Stimulated activated naive CD4-positive, alpha-beta T cell (primary cell): ENCODE results near the gene FAM174B.
A peak's percentile ranks its signal among the peaks of the same experiment; 100 is the strongest.

Source experiments
- DNase-seq, 6 experiments: peaks; one replicate each; lab custom pipeline; 2025; lab: John Stamatoyannopoulos, UW

FAM174B gene

DNA sequence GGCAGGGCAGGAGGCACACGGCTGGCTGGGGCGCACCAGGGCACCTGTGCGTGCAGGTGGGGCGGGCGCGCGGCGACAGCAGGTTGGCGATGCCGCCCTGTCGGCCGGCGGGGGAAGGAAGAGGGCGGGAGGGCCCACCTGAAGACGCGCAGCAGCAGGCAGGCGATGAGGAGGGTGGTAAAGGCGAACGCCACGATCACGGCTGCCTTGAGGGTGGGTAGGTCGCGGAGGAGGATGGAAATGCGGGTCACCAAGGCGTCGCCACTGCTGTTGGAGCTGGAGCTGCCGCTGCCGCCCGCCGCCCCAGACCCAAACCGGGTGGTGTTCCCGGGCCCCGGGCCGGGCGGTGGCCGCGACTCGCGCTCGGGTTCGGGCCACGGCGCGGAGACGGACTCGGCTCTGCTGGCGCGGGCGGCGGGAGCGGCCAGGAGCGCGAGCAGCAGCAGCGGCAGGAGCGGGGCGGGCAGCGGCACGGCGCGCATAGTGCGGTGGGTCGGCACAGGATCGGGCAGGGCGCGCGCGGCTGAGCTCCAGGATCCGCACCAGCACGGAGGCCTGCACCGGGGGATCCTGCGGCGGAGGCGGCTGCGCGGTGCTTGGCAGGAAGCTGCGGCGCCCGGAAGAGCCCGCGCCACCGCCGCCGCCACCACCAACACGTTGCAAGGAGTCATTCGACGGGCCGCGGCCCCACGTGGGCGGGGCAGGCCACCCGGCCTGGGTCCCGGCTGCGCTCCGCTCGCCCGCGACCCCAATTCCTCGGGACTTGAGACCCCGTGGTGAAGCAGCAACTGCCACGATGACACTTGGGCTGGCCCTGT lies at the start of gene FAM174B:
TSS of gene FAM174B (minus strand) at position 598 of the 818 bp plus-strand sequence.
- DNase-seq, result peak in 5 of 6 experiments; percentile 4 to 17 (median 13)

DNA sequence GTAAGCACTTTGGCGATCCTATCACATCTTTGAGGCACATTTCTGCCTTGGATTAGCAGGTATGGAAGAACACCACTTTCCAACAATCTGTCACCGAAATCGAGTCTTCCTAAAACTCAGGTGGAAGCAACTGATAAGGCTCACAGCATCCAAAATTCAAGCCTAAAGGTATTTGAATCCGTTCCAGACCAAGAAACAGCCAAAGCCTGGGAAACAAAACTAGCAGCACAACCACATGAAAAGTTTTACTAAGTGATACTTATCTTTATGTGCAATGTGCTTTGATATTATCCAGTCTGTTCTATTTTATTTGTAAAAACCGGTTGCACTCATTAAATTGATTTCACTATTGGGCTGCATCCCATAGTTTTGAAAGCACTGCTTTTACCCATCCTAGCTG lies 40.5 kb upstream of the FAM174B start:
- DNase-seq, result no peak

DNA sequence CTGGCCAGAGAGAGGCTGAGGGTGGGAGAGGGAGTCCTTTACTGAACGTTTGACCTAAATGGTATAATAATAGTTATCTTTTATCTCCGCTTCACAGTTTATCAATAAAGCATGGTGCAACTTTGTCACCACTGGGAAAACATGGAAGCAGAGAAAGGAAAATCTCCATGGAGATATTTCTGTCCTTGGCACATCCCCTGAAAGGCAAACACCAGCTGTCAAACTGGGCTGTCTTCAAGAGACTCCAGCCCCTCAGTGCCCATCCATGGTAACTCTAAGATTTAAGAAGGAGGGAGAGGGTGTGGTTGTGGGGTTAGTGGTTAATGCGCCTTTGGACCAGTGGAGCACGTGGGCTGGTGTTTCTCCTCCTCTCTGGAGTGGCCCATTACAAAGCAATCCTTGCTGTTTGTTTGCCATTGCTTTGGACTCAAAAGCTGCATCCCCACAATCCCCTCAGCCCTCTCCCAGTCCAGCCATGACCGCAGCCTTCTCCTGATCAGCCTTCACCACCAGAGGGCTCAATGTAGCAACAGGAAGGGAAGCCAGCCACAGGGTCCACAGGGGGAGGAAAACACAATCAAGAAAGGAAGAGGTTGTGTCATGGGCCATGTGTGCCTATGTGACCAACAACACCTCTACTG lies 38.2 kb upstream of the FAM174B start:
- DNase-seq, result no peak

DNA sequence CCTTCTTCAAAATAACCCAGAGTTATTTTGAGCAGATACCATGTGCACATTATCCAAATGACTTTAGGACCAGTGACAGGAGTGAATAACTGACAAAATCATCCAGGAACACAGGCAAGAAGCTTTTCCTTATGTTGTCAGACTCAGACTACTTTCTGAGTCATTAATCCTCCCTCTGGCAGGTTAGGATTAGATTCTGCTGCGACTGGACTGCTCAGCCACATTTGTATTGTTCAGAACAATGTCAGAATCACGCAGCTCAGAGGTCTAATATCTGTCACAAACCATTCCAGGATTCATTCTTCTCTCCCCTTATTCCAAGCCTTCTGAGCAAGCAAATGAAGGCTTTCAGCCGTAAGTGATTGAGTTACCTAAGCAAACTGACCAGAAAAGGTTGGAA lies 34.8 kb upstream of the FAM174B start:
- no peak for DNase-seq

DNA sequence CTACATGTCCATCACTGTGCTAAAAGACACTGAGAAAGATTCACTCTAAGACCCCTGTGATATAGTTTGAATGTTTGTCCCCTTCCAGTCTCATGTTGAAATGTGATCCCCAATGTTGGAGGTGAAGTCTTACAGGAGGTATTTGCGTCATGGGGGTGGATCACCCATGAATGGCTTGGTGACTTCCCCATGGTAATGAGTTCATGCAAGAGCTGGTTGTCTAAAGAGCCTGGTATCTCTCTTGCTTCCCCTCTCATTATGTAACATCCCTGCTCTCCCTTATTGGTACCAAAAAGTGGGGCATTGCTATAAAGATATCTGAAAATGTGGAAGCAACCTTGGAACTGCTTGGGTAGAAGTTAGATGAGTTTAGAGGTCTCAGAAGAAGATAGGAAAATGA lies 32.2 kb upstream of the FAM174B start:
- no peak for DNase-seq

DNA sequence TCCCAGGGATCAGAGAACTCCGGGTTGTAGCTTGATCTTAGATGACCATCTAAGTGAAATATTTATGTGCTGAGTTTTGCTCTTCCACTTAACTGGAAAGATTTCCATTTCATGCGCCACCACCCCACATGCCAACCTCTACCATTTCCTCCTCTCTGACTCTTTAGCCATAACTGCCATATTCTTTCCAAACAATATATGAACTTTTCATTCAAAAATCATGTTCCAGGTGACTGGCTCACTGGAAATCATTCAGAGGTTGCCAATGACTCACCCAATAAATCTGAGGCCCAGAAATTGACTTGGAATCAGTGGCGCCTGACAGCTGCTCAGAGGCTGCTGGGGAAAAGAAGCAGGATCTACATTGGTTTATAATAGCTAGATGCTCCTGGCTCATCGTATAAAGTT lies 31.6 kb upstream of the FAM174B start:
- DNase-seq, result no peak

DNA sequence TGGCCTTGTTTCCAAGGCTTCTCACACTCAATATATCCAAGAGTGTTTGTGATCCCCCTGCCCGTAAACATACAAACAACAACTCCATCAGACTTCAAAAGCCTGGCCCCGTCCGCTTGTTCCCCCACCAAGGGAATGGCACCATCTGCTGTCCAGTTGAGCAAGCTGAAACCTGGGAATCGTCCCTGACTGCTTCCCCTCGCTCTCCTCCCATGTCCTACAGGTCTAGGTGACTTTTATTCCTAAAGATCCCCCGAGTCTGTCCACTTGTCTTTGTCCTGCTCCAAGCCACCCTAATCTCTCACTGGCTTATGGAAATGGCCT lies 27.9 kb upstream of the FAM174B start:
- no peak for DNase-seq

DNA sequence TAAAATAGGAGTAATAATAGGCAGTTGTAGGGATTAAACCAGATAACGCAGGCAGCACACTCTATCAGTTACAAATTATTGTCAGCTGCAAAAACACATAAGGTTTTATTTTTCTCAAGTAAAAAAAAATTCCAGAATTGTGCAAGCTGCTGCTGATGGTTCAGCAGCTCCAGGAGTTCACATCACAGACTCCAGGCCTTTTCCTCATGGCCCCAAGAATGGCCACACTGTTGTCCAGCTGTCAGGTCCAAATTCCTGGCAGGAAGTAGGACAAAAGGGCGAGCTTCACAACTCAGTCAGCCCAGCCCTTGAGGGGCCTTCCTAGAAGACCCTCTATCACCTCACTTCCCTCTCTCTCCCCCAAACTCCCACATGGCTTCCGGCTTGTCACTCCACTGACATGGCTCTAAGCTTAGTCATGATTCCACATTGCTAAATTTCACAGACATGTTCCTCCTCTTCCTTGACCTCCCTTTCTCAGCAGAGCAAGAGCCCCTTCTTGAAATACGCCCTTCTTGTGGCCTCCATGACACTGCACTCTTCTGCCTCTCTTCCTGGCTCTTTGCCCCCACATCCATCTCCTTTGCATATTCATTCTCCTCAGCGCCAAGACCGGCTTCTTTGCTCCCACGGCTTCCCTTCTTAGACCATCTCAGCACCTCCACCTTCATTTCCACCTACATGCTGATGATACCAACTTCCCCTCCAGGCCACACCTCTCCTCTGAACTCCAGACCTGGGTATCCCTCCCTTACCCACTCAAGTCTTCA lies 27.4 kb upstream of the FAM174B start:
- no peak for DNase-seq

DNA sequence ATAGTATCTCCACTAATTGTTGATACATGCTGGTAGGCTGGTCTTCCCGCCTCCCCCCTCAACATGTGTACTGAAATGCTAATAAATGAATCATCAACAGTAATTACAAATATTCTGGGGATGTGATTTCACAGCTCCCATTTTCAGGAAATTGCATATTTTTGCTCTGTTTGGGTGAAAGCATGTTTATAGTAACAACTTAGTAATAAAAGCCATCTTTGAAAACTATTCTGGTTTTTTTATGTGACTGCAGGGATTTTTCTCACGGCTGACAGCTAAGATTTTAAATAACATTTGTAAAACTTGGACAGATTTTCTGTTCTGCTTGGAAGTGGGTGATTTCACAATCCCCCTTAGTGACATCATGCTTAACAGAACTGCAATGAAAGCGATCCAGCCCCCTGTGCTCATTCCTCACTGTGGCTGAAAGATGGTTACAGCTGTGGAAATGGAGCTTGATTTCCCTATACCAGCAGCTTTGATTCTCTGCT lies 25.6 kb upstream of the FAM174B start:
- no peak for DNase-seq

DNA sequence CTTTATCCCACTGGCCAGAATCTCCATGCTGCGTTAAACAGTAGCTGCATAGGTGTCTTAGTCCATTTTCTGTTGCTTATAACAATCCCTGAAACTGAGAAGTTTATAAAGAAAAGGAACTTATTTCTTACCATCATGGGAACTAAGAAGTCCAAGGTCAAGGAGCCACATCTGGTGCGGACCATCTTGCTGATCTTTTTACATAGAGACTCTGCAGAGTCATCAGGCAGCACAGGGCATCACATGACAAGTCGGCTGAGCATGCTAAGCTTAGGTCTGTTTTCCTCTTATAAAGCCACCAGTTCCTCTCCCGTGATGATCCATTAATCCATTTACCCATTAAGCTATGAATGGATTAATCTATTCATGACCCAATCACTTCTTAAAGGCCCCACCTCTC lies 22.4 kb upstream of the FAM174B start:
- DNase-seq, result no peak

DNA sequence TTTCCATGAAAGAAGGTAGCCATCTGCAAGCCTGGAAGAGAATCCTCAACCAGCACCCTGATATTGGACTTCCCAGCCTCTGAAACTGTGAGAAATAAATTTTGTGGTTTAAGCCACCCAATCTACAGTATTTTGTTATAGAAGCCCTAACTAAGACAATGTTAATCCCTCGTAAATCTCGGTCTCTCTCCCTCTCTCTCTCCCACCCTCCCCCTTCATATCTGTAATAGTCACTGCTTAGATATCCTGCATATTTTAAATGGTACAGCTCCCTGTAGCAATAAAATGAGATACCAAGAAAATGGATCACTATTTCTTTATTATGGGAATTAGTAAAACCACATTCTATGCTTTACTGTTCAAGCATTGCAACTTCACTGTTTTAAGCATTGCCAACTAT lies 21.0 kb upstream of the FAM174B start:
- DNase-seq, result no peak

DNA sequence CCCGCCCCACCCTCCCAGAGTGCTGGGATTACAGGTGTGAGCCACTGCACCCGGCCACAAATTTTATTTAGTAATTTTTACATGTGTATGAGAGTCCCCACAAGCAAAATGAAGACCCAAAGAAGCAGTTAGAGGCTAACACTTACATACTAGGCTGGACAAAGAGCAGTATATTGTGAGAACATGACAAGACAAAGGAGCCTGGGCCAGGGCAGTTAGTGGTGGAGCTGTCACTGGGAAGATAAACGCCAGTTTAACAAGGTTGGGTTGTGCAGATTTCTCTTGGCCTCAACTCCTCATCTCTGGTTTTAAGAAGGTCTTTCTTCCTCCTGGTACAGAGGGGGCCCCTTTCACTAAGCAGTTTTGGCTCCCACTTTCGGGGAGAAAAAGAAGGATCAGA lies 19.9 kb upstream of the FAM174B start:
- no peak for DNase-seq

DNA sequence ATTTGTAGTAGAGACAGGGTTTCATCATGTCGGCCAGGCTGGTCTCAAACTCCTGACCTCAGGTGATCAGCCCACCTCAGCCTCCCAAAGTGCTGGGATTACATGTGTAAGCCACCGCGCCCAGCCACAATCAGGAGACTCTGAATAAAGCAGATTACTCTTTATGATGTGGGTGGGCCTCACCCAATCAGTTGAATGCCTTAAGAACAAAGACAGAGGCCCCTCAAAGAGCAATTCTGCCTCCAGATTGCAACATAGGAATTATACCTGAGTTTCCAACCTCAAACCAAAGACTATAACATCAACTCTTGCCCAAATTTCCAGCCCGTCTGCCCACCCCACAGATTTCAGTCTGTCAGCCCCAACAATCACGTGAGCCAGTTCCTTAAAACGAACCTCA lies 18.8 kb upstream of the FAM174B start:
- no peak for DNase-seq

DNA sequence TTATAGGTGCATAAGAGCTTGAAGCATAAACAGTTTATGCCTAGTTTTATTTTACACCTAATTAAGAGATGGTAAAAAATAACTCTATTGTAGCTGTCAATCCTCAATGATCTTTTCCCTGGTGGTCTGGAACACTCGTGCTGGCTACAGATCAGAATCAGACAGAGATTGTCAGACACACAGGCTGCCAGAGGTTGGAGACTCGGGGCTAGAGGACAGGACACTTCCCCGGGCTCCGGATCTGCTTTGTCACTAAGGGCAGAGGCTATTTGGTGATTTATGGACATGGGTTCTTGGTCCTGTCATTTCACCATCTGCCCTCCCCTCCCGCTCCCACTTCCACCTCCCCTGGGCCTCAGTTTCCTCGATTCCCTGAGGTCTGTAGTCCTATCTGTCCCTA lies 16.5 kb upstream of the FAM174B start:
- no peak for DNase-seq

DNA sequence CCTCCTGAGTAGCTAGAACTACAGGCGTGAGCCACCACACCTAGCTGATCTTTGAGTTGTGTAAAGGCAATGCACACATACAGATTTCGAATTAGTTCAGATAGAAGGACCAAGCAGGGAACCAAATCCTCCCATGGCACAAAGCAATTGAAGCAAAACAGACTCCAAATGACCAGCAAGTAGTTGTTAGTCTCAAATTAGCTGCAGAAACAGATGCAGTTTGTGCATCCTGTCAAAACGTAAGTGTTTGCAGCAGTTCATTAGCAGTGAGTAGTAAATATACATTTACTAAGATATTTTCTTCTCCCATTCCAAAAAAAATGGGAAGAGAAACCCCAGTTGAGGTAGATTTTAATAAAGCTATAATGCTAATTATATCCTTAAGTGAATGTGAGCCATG lies 15.8 kb upstream of the FAM174B start:
- no peak for DNase-seq

DNA sequence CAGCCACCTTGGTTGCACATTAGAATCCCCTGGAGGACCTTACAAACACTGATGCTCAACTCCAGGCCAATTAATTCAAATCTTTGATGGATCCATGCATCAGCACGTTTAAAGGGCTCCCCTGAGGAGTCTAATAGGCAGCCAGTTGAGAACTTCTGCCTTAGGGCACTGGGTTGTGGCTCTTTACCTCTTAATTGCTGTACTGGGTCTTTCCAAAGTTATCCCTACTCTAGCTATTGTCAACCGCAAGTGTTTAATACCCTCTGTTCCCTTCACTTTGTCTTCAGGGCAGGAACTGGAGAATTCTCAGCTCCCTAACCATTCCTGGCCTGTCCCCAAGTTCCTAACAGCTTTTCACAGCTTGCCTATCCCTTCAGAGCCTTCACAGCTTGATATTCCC lies 15.0 kb upstream of the FAM174B start:
- DNase-seq, result no peak

DNA sequence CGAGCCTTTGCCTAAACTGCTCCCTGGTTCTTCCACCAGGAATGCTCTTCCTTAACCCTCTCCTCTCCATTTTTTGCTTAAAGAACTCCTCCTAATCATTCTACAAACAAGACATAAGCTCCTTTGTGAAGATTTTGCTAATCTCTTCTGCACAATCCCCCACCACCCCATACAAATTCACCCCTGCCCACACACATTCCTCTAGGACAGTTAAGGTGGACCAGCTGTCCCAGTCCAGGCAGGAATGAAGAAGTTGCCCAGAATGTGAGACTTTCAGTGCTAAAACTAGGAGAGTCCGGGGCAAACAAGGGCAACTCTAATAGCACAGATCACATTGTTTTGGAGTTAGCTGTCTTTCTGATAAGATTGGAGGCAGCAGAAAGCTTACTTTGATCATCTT lies 13.9 kb upstream of the FAM174B start:
- no peak for DNase-seq

DNA sequence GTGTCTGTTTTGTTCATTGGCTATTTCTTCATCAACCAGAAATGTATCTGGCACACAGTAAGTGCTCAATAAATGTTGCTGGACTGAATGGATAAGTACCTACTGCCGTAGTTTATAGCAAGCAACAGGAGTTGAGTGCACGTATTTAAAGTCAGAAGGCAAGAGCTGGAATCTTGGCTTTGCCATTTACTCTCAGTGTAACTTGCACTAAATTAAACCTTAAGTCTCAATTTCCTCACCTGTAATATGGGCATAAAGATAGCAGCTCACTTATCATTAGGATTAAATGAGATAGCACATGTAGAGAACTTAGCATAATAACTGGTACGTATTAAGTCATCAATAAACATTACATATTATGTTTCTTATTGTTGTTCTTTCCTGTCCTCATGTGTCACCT lies 13.0 kb upstream of the FAM174B start:
- DNase-seq, result no peak

DNA sequence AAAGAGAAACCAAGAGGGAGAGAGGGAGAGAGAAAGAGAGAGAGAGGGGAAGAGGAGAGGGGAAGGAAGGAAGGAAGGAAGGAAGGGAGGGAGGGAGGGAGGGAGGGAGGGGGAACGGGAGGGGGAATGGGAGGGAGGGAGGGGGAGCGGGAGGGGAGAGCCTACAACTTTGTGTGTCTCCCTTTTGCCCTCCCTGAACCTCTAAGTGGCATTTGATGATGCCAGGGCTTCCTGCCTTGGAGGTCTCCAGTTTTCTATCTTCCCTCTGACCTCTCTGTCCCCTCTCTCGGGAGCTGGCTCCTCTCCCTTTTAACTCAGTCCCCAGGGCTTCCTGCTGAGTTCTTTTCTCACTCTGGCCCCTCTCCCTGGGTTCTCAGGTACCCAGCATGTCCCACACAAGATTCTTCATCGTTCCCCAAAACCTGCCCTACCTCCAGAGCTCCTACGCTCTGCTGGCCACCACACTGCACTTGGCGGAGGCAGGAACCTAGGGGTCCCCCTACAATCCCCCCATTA lies 12.5 kb upstream of the FAM174B start:
- no peak for DNase-seq

DNA sequence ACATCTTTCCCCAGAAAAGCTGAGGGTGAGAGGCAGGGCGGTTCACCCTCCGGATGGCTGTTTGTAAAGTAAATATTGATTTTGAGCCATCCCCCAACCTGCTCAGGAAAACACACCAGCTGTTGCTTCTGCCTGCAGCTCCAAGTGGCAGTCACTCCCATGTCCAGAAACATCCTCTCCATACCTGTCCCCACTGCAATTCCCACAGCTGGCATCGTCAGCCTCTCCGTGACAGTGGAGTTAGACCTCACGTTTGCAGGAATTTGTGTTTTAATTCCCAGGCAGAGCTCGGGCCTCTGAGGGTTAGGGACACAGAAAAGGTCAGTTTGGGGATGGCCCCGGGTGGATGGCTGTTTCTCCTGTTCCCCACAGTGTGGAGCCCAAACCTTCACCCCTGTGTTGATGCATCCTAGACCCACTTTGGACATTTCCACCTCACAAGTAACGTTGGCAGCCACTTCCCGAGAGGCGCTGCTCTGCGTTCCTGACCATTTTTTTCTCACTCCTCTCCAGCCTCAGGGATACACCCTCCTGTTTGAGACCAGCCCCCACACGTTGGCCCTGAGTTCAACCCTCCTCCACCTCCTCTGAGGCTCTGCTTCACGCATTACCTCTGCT lies 11.8 kb upstream of the FAM174B start:
- DNase-seq, result no peak

DNA sequence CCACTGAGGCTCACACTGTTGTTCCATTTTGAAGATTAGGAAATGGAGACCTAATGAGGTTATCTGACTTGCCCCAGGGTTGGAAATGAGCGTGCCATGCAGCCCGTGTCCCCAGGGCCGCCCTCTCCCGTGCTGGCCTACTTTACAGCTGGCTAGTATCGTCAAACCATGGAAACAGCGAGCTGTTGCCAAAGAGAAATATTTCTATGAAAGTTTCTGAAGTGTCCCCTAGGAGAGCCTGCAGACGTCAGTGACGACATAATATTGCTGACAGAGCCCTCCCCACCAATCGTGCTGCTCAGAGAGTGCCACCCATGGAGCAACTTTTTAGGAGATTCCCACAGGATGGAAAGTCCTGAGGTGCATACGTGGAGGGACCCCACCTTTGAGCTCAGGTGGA lies 11.2 kb upstream of the FAM174B start:
- no peak for DNase-seq

DNA sequence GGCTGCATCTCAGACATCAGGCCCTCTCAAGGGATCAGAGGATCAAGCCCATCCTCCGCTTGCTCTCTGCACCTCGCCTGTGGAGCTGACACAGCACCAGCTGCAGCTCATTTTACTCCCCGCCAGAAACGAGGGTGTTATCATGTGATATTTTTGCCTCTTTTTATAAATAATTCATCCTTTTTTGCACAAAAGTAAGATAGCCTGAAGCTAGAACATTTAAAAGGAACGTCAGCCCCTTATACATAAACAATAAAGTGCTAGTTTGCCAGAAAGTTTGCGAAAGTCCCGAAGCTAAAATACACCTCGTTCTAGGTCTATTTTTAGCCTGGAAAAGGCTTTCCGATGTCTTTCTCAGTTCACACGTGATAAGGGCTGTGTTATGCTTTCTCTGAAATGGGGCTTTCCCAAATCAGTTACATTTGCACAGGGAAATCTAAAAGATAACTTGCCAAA lies 9.6 kb upstream of the FAM174B start:
- DNase-seq, result no peak
